ENCODE data around the gene ZNF346.

Gene ZNF346

GRCh38 chr5:177092178-177093081 lies 69.9 kb downstream of the ZNF346 start:
- DNase-seq (ENCODE audit: low read depth), result no peak
- in situ Hi-C loops (cut with HindIII; ENCODE audit: low sequenced_read_pairs), result no loop called here
- TF ChIP-seq, protein P1, sequence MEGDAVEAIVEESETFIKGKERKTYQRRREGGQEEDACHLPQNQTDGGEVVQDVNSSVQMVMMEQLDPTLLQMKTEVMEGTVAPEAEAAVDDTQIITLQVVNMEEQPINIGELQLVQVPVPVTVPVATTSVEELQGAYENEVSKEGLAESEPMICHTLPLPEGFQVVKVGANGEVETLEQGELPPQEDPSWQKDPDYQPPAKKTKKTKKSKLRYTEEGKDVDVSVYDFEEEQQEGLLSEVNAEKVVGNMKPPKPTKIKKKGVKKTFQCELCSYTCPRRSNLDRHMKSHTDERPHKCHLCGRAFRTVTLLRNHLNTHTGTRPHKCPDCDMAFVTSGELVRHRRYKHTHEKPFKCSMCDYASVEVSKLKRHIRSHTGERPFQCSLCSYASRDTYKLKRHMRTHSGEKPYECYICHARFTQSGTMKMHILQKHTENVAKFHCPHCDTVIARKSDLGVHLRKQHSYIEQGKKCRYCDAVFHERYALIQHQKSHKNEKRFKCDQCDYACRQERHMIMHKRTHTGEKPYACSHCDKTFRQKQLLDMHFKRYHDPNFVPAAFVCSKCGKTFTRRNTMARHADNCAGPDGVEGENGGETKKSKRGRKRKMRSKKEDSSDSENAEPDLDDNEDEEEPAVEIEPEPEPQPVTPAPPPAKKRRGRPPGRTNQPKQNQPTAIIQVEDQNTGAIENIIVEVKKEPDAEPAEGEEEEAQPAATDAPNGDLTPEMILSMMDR (IDR thresholded peaks at IDR 0.05; ENCODE audit: low read depth, low read length, missing control alignments), result no peak
- H3K4me3 ChIP-seq (ENCODE audit: low read depth, low read length), result no peak overlapping the region

- no peak overlapping the region for H3K4me3 ChIP-seq (ENCODE audit: low read depth, low read length)
- TF ChIP-seq, protein P1 (IDR thresholded peaks at IDR 0.05; ENCODE audit: low read depth, low read length, missing control alignments), result no peak
- in situ Hi-C loops (cut with HindIII; ENCODE audit: low sequenced_read_pairs), result no loop called here
- DNase-seq (ENCODE audit: low read depth), result no peak
Measured at GRCh38 chr5:177093082-177093712, 70.7 kb downstream of the ZNF346 start.

- H3K4me3 ChIP-seq (ENCODE audit: low read depth, low read length), result no peak overlapping the region
- in situ Hi-C loops (cut with HindIII; ENCODE audit: low sequenced_read_pairs), result no loop called here
Measured at GRCh38 chr5:177093803-177094202, 71.3 kb downstream of the ZNF346 start.

GRCh38 chr5:177094224-177095087 lies 72.0 kb downstream of the ZNF346 start:
- in situ Hi-C loops (cut with HindIII; ENCODE audit: low sequenced_read_pairs), result no loop called here
- TF ChIP-seq, protein P1 (IDR thresholded peaks at IDR 0.05; ENCODE audit: low read depth, low read length, missing control alignments), result no peak
- no peak for DNase-seq (ENCODE audit: low read depth)
- H3K4me3 ChIP-seq (ENCODE audit: low read depth, low read length), result no peak overlapping the region

More at GRCh38 chr5:177093803-177094202, 71.3 kb downstream of the ZNF346 start:
- DNase-seq (ENCODE audit: low read depth), result no peak
- TF ChIP-seq, protein P1 (IDR thresholded peaks at IDR 0.05; ENCODE audit: low read depth, low read length, missing control alignments), result no peak

- in situ Hi-C loops (cut with HindIII; ENCODE audit: low sequenced_read_pairs), result no loop called here
- no peak overlapping the region for H3K4me3 ChIP-seq (ENCODE audit: low read depth, low read length)
- DNase-seq (ENCODE audit: low read depth), result no peak
- TF ChIP-seq, protein P1 (IDR thresholded peaks at IDR 0.05; ENCODE audit: low read depth, low read length, missing control alignments), result no peak
Measured at GRCh38 chr5:177095088-177095669, 72.7 kb downstream of the ZNF346 start.

All from astrocyte of the cerebellum (primary cell).